OCI-M2 (cell line): ENCODE results near the gene MARK1.

ENCODE experiments used
- DNase-seq: peaks from one replicate; lab custom pipeline; 2025; ENCODE audit not compliant: unreplicated experiment; lab: John Stamatoyannopoulos, UW

The MARK1 gene

DNA sequence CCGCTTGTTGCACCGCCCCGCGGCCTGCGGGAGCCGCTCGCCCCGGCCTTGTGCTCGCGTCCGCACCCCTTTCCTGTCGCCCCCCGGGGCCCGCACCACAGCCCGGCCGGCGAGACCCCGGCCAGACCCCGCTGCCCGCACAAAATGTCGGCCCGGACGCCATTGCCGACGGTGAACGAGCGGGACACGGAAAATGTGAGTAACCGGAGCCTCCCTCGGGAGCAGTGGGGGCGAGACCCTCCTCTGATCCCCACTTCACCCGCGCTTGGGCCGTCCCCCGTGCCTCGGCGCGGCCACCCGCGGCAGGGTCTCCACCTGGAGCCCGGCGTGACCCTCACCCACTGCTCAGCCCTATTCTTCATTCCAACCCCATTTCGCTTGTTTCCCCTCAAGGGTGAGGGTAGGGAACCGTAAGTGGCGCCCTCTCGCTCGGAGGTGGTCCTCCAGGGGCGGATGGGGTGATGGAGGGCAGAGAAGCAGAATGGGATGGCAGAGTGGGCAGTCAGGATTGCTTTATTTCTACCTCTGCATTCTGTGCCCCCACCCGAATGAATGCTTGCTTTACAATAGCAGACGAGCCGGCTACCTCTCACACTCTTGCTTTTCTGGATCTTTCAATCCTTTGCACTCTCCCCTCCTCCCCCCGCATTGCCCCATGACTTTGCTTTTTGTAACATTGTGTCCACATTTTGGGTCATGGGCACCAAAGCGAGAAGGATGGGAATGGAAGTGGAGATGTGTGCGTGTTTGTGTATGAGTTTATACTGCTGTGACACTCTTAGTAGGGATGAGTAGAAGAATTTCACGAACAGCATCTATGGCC lies 954 bp downstream of the MARK1 start:
- DNase-seq, result no peak

DNA sequence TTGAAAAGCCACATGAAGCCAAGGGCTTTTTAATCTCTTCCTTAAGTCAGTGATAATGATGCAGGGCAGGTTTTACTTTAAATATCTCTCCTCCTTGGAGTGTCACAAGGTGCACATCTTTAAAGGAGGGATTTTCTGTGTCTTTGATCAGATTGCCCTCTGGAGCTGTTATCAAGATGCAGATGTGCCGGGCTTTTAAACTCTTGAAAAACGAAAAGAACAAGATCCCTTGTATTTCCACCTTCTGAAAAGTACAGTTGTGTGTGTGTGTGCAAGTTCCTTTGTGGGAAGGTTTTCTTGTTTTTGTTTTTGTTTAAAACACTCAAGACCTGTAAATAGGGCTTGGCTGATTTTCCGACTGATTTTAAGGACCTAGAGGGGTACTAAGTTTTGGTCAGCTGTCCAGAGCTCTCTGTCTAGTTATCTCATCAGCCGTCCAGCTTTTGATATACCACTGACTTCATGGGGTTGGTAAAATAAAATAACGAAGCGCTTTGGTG lies 1.6 kb downstream of the MARK1 start:
- DNase-seq, result no peak

DNA sequence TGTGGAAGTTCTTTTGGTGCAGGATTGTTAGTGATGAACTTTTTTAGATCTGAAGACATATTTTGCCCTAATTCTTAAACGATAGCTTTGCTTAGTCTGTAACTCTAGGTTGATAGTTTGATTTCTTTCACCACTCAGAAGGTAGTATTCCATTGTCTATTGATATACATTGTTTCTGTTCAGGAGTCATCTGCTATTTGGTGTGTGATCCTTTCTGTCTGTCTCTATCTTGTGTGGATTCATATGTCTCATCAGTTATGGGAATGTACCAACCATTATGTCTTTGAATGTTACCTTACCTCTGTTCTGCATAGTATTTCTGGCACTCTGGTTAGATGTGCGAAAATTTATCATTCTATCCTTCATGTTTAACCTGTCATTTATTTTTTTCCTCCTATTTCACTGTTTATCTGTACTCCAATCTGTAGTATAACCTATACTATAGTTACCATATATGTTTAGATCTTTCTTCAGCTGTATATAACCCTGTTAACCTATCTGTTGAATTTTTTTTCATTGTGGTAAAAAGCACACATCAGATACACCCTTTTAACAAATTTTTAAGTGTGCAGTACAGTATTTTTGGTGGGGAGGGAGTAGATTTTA lies 5.7 kb downstream of the MARK1 start:
- DNase-seq, result no peak

DNA sequence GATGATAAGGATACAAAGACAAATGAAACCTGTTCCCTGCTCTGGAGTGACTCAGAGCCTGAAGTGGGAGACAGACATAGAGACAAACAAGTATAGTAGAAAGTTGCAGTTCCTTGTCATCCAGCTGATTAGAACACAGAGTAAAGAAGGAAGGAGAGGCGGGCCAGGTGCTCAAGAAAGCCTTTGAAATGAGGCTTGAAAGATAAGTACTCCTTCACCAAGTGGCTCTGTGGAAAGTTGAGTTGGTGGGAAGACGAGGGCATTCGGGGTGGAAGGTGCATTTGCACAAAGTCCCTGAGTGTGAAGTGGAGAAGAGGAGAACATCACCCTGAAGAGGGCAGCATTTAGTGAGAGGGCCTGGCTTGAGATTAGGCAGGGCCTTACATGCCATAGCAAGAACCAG lies 17.0 kb downstream of the MARK1 start:
- DNase-seq, result no peak

DNA sequence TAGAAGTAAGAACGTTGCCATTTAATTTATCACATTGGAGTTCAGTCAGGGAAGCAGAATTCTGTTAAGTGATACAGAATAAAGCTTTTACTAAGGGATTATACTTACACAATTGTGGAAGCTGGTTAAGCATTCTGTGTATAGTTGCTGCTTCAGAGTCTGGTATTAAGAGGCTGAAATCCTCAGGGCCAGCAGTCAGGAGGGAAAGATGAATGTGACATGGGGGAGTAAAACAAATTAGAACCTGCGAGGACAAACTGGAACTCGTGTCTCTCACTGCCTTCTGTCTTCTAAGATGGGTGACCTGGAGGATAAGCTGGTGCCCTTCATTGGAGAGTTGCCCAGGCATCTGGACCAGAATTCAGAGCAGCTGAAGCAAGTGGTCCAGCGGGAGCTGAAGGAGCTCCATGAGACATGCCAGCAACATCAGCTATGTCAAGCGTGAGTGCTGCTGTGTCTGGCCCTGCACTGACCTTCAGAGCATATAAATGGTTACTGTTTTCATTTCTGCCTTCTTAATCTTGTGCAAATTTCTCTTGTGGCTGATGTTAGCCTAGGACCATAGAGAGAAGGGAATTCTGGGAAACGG lies 23.0 kb downstream of the MARK1 start:
- no peak for DNase-seq

DNA sequence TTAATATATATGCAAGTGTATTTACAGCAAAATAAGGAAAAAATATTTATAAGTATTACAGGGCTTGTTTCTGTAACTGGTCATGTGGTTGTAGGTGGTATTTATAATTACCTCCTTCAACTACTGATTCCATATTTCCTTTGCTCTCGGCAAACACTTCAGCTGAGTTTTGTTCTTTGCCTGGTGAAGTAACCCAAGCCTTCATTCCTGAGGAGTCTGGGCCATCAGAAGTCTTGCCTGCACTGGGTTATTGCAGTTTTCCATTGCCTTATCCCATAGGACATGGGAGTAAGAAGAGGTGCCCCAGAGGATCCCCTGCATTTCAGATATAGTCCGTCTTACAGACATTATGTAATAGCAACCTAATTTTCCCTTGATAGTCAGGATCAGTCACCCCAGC lies 23.8 kb downstream of the MARK1 start:
- no peak for DNase-seq

DNA sequence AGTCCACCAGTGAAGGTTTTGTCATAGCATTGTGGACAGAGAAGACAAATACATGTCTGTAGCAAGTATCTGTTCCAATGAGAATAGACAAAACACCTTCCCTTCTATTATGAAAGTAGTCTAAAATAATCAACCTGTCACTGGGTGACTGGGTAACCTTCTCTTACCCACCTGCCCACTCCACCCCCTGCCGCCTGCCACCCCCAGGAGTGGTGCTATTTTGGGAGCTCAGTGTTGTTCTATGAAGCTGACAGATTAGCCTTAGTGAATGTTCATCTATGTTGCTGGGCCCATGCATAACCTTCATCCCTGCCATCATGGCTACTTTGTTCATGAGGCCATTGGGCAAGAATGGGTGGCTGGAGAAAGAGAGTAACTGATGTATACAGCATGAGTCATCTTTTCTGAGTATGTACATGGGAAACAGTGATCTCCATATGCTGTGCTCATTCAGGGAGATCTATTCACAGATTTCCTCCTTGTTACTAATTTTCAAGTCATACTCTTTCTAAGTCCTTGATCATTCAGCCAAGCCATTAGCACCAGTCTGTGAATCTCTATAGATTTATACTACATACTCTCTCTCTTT lies 24.8 kb downstream of the MARK1 start:
- DNase-seq, result no peak

DNA sequence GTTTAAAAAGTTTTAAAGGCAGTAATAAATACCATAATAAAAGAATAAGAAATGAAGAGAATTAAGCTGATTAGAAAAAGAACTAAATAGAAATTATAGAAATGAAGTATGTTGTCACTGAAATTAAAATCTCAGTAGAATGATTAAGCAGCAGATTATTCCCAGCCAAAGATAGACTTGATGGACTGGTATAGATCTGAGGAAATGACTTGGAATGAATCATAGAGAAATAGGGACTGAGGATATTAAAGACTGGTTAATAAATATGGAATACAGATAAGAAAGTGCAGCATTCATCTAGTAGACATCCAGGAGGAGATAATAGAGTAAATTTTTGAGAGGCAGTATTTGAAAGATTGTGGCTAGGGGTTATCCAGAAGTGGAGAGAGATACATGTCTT lies 28.7 kb downstream of the MARK1 start:
- no peak for DNase-seq

DNA sequence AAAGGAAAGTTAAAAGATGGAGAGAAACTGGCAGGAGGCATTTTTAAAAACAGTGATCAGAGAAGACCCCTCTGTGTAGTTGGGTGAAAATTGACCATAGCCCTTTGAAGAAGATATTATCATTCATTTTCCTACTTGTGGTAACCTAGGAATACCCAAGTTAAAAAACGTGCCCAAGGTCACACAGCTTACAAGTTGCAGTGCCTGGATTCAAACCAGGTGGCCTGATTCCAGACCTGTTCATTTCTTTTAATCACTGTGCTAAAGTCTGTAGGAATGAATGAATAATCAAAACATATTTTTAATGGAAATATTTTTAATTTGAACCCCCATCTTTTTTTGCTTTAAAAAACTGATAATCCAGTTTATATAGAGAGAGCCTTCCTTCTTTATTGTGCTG lies 35.6 kb downstream of the MARK1 start:
- no peak for DNase-seq

DNA sequence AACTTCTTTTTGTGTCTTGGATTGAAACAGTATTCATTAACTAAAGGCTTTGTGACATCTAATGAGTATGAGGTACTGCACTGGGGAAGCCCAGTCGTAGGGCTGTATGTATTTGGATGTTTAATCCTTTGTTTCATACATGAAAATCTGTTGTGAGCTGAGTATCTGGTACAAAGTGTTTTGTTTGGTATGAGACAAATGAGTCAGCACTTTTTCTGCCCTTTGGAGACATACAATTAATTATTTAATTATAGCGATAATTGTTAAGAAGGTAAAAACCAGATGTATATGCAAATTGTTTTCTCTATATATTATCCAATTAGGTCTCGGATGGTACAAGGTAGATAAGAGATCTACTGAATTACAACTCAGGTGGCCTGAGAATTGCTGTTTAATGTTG lies 36.3 kb downstream of the MARK1 start:
- no peak for DNase-seq

DNA sequence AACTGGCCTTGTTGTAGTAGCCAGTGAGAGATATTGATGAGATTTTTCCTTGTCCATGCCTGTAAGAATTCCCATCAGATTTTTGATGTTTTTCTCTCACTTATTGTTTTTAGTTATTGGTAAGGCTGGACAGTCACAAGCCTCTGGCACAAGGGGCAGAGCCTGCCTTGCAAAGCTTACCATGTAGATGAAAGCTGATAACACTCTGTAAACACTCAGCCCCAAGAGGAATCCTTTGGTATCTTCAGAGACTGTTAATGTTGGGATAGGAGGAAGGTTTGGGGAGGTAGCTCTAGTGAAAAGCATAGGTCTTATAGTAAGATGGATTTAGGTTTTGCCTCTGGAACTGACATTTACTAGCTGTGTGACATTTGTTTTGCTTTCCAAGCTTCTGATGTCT lies 37.7 kb downstream of the MARK1 start:
- no peak for DNase-seq

DNA sequence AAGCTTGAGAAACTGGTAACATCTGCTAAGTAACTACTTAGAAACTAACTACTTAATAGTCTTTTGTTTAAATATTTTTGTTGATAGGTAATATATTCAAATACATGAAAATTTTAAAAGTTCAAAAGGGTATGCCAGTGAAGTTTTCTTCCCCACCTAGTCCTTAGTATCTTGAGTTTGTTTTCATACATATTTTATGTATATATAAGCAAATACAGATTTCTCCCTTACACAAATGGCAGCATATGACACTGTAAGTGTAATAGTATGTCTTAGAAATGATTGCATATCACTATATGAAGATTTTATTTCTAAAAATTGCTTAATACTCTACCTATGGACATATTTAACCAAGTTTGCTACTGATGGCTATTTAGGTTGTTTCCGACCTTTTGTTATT lies 38.9 kb downstream of the MARK1 start:
- no peak for DNase-seq

DNA sequence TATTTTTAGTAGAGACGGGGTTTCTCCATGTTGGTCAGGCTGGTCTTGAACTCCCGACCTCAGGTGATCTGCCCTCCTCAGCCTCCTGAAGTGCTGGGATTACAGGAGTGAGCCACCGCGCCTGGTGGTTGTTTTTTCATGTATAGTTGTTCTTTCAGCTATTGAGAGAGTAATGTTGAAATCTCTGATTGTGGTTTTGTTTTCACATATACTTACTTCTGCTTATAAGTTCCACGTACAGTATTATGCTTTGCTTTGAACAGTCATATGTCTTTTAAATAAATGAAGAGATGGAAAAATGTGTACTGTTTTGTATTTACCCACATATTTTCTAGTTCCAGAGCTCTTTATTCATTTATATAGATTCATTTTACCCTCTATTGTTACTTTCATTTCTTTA lies 44.5 kb downstream of the MARK1 start:
- no peak for DNase-seq

DNA sequence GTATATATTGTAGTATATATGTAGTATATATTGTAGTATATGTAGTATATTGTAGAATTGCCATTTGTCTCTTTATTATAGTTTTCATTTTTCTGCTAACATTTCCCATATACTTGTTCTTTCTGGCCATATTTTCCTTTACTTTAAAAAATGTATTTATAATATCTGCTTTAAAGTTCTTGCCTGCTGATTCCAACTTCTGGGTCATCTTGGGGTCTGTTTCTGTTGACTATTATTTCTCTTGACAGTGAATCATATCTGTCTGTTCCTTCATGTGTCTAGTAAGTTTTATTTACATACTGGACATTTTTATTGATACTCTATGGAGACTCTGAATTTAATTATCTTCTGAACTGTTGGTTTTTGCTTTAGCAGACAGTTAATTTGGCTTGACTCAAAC lies 45.9 kb downstream of the MARK1 start:
- DNase-seq, result no peak

DNA sequence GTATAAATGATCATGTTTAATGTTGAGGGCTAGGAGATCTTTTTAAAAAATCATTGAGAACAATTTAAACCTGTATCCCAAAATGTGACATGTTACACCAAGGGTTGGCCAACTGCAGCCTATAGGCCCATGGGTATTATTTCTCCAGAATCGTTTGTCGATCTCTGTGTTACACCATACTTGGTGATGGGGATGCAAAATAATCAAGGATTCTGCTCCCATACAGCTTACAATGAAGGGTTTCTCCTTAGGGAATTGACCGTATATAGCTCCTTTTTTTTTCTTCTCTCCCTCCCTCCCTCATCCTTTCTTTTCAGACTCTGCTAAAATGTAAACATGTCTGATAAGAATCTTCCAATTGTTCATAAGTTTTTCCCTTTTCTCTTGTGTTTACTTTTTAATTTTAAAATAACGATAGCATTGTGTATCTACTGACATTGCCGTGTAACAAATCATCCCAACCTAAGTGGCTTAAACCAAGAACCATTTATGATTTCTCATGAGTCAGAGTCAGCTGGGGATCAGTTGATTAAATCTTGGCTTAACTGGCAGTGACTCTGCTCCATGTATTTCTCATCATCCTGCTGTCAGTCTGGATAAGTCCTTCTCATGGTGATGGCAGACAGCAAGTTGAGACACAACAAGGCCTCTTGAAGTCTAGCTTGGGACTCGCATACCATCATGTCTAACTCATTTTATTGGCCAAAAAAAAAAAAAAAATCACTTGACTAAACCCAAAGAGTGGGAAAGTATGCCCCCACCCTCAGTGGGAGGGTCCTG lies 48.0 kb downstream of the MARK1 start:
- DNase-seq, result no peak

DNA sequence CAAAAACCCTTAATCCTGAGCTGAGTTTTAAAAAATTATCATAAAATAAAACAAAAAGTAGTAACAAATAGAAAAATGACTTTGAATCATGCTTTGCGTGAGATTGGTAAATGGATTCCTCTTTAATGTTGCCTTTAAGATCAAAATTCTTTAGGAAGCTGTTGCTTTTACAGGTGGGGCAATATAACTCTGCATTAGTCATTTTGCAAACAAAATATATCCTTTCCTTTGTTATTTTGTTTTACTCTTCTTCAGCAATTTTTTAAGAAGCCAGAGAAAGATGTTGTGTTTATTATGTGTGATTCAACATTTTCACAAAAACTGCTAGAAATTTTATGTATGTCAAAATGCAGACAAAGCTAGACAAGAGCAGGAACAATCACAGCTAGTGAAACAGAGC lies 50.0 kb downstream of the MARK1 start:
- DNase-seq, result no peak

DNA sequence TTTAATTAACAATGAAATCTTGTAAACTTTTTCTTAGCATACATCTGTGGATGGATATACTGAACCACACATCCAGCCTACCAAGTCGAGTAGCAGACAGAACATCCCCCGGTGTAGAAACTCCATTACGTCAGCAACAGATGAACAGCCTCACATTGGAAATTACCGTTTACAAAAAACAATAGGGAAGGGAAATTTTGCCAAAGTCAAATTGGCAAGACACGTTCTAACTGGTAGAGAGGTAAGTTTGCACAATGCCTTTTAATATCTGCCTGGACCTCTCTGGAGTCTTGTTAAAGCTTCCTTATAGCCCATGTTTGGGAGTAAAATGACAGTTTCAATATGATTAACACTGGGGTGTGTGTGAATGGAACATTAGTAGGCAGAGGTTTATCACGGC lies 51.4 kb downstream of the MARK1 start:
- DNase-seq, result no peak

DNA sequence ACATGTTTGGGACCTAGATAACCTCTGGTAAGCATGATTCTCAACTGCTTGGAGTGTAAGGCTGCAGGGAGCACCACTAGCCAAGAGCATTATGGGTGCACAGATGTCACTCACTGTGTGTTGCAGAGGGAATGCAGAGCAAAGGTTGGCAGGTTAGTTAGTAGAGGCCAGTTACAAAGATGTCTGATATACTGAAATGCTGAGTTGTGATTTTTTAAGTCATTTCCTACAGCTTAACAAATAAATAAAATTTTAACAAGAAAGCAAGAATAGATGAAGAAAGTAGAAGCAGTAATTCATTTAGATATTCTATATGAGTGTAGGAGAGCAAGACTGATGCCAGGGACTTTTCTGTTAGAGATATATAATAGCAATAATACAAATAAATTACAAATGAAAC lies 64.8 kb downstream of the MARK1 start:
- no peak for DNase-seq

DNA sequence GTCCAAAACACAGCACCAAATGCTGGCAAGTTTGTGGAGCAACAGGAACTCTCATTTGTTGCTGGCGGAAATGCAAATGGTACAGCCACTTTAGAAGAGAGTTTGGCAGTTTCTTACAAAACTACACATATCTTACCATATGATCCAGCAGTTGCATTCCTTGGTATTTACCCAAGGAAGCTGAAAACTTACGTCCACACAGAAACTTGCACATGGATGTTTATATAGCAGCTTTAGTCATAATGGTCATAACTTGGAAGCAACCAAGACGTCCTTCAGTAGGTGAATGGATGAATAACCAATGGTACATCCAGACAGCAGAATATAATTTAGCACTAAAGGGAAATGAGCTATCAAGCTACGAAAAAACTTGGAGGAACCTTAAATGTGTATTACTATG lies 66.4 kb downstream of the MARK1 start:
- DNase-seq, result no peak

DNA sequence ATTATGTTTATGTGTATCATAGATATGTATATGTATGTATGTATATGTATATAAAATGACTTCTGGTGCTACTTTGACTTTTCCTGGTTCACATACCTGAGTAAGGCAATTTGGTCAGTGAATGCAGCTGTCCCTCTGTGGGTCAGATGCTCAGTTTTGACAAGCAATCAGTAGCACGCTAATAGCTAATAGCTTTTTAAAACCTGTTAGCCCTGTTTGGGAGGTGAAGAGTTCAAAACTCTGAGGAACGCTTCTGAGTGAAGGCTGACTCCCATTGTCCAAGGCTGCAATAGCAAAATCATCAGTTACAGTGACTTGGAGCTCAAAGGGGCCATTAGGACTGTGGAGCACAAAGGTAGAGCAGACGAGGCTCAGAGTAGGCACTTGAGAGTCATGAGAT lies 67.2 kb downstream of the MARK1 start:
- DNase-seq, result no peak

DNA sequence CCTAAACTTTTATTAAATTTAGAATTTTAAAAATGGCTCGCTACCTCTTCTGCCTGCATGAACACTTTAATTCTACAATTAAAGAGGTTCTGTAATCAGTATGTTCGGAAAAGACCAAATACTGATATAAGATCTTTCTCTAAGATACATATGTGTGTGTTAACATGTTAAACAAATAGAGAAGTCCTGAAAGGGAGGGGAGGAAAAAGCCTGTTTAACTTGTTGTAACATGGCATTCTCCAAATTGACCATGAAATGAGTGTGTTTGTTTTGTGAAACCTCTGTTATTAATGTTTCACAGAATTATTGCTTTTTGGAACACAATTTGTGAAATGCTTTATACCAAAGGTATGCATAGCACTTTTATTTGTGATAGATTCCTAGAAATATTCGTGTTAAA lies 77.0 kb downstream of the MARK1 start:
- DNase-seq, result no peak
